ENCODE data around the gene SOX15. TPM values are rescaled to one million over a fixed set of nuclear protein-coding genes. Genes with fewer than 3 reads are reported as not detected.

SOX15 gene
- total and polyA plus RNA-seq, 2 of the 13 experiments (the other 11 are each of a cell fraction or from before 2014, with no cell fraction given) = 0.07 to 0.18 TPM

DNA sequence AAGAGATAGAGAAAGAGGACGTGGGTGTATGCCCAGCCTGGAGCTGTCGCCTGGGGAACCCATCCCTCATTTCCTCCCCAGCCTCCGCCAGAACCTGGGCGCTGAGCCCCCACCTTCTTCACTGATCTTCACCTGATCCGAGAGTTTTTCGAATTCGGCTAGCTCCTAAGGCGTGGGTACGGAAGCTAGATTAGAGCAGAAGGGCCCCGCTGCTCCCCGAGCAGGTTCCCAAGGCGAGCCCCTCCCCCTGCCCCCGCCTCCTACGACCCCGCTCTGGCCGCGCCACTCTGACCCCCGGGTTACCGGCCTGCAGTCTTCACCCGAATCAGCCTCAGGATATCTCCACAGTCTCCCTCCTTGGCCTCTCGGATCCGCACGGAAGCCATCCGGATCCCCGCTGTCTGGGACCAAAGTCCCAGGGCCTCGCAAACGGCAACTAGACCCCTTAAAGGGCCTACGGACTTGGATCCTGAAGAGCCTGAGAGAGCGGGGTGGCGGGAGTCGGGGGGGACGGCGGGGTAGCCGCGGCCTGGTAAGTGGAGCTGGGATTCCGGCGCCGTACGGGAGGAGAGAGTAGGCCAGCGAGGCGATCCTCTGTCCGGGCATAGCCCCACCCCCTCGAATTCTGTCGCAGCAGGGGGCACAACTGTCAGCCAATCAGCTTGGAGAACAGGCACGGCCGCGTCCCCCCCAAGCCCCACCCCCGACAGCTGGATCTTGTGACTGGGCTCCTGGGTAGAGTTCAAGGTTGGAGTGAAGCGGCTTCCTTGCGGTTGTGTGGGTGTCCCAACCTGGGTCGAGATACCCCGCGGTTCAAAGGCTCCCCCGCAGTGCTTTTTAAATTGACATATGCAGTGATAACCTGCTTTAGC is 37.6 kb upstream of the SOX15 start, which contains the start of gene SAT2 (continued):
- TF ChIP-seq GATAD1 (CRISPR knock-in tag; IDR thresholded peaks at IDR 0.05) = 0 out of 2 replicates have a peak, but pooled peaks have one; percentile 31
- TF ChIP-seq SAP130 (CRISPR knock-in tag; IDR thresholded peaks at IDR 0.05; ENCODE audit: low read depth) = peak; percentile 92
- TF ChIP-seq TIGD3 (CRISPR knock-in tag; IDR thresholded peaks at IDR 0.05; ENCODE audit: borderline replicate concordance) = no peak
- TF ChIP-seq, protein P1, sequence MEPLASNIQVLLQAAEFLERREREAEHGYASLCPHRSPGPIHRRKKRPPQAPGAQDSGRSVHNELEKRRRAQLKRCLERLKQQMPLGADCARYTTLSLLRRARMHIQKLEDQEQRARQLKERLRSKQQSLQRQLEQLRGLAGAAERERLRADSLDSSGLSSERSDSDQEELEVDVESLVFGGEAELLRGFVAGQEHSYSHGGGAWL (CRISPR knock-in tag; IDR thresholded peaks at IDR 0.05) = peak; percentile 67; the same call in 1 of the 2 replicates
- no peak for TF ChIP-seq CCDC6 (CRISPR knock-in tag; IDR thresholded peaks at IDR 0.05)
- TF ChIP-seq MYC (CRISPR knock-in tag; IDR thresholded peaks at IDR 0.05; ENCODE audit: borderline replicate concordance) = peak; percentile 50; the same call in 1 of the 2 replicates
- TF ChIP-seq IKZF4 (CRISPR knock-in tag; IDR thresholded peaks at IDR 0.05; ENCODE audit: borderline replicate concordance, low read depth, not compliant biosample characterization) = no peak
- peak; percentile 72; the same call in 1 of the 2 replicates for TF ChIP-seq MTERF4 (CRISPR knock-in tag; IDR thresholded peaks at IDR 0.05)
- TF ChIP-seq ZNF230 (CRISPR knock-in tag; IDR thresholded peaks at IDR 0.05) = no peak
- TF ChIP-seq POGZ (CRISPR knock-in tag; IDR thresholded peaks at IDR 0.05) = peak; percentile 62; the same call in 1 of the 2 replicates
- TF ChIP-seq MAFF (IDR thresholded peaks at IDR 0.05; ENCODE audit: low read depth, low read length) = no peak
- TF ChIP-seq ZNF572 (CRISPR knock-in tag; IDR thresholded peaks at IDR 0.05) = no peak
- 0 out of 2 replicates have a peak, but pooled peaks have one; percentile 12 for TF ChIP-seq CTCF (CRISPR knock-in tag; IDR thresholded peaks at IDR 0.05)
- 0 out of 2 replicates have a peak, but pooled peaks have one; percentile 16 for TF ChIP-seq ZSCAN25 (CRISPR knock-in tag; IDR thresholded peaks at IDR 0.05)
- TF ChIP-seq IKZF1 (IDR thresholded peaks at IDR 0.05) = no peak
- peak; percentile 69 for TF ChIP-seq ISL2 (CRISPR knock-in tag; IDR thresholded peaks at IDR 0.05)
- TF ChIP-seq FOXP4 (CRISPR knock-in tag; IDR thresholded peaks at IDR 0.05) = peak; percentile 58
- peak; percentile 43 to 55; a peak in 3 of 4 replicates for TF ChIP-seq EP300 (IDR thresholded peaks at IDR 0.05; ENCODE audit: low read depth in 2 of 2, low read length in 2 of 2)
- TF ChIP-seq EP300 (CRISPR knock-in tag; IDR thresholded peaks at IDR 0.05; ENCODE audit: borderline replicate concordance) = peak; percentile 29; the same call in 1 of the 2 replicates
- TF ChIP-seq POGK (CRISPR knock-in tag; conservative IDR thresholded peaks at IDR 0.05) = peak; percentile 43; the same call in 1 of the 2 replicates

Data from HepG2 (cell line).